Measurements from ENCODE around the gene PEX26. TPM values are rescaled to one million over a fixed set of nuclear protein-coding genes. Genes with fewer than 3 reads are reported as not detected.
A peak's percentile ranks its signal among the peaks of the same experiment; 100 is the strongest.

PEX26 gene
- 7.4 and 13.2 TPM in 2 replicates for total RNA-seq
- 14.5 and 21.0 TPM in 2 replicates for polyA plus RNA-seq
- 23.9 and 28.2 TPM in 2 replicates for polyA plus RNA-seq (2012)
- polyA minus RNA-seq (ENCODE audit: low replicate concordance): 74.8 and 81.1 TPM in 2 replicates

DNA sequence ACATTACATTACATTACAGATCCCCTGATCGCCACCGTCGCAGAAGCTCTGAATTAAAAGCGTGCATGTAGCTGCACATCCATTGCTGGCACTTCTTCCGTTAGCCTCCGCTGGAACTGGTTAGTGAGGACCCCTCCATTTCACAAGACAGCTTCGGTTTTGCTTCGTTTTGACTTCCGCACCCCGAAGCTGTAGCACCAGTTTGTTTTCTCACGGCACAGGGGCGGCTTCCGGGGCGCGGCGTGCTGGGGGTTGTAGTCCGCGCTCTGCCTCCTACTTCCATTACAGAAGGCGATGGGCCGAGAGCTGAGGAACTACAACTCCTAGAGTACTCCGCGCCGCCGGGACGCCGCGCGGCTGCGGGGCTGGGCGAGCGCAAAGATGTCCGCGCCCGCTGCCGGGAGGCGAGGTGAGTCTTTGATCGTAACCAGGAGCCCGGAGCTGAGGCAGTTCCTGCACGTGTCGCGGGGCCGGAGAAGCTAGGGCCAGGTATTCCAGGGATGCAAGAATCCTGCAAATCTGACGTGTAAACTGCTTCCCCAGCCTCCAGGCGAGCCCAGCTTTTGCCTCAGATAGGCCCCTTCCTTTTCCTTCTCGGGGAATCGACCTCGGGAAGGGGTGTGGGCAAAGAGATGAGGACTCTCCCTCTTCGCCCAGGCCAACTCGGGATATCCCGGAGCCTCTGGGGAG is at the start of gene PEX26:
Gene PEX26, plus strand, starts transcription at position 352 of the 690 bp plus-strand sequence. CDS start 387 bp downstream, outside the sequence.
- peak; percentile 96 for DNase-seq (ENCODE audit: low read depth in 2 of 2)
- no peak for TF ChIP-seq EZH2 (IDR thresholded peaks at IDR 0.05; ENCODE audit: low read length, missing control alignments)
- TF ChIP-seq CTCF (conservative IDR thresholded peaks at IDR 0.05 in 1 of 2, IDR thresholded peaks at IDR 0.05 in 1 of 2; ENCODE audit: low read depth in 1 of 2, low read length in 2 of 2): no peak
- Histone ChIP-seq H3K36me3 (ENCODE audit: control insufficient read depth, insufficient read depth, low read length) (peaks cover 4% of the 10 kb centered on the region), H3K4me1 (ENCODE audit: control insufficient read depth, extremely low read depth, insufficient read depth, low read length) (peaks cover 11% of the 10 kb centered on the region), H3K9ac (ENCODE audit: insufficient read depth, low read length) (peak within 1 kb of the TSS; percentile 65), H3K9me3 (ENCODE audit: control insufficient read depth, insufficient read depth, low read depth, low read length) (no peaks in the 10 kb centered on the region), H3K4me2 (ENCODE audit: extremely low read depth, insufficient read depth, low read length) (peak within 1 kb of the TSS; percentile 99), H3K27ac (ENCODE audit: insufficient read depth, low read length) (peak within 1 kb of the TSS; percentile 78), H4K20me1 (ENCODE audit: control insufficient read depth, extremely low read depth, insufficient read depth, low read length) (no peaks in the 10 kb centered on the region), H3K27me3 (ENCODE audit: control insufficient read depth, insufficient read depth, low read length) (no peaks in the 10 kb centered on the region), H3K79me2 (ENCODE audit: control insufficient read depth, insufficient read depth, low read length) (peaks cover 17% of the 10 kb centered on the region), H3K4me3 (replicated peaks in 1 of 4; ENCODE audit: control extremely low read depth in 1 of 4, insufficient read depth in 1 of 4, low read depth in 3 of 4, low read length in 4 of 4) (peak within 1 kb of the TSS; percentile 49 to 100 (median 86)), H2AFZ (ENCODE audit: low read length) (peak within 1 kb of the TSS; percentile 99)

DNA sequence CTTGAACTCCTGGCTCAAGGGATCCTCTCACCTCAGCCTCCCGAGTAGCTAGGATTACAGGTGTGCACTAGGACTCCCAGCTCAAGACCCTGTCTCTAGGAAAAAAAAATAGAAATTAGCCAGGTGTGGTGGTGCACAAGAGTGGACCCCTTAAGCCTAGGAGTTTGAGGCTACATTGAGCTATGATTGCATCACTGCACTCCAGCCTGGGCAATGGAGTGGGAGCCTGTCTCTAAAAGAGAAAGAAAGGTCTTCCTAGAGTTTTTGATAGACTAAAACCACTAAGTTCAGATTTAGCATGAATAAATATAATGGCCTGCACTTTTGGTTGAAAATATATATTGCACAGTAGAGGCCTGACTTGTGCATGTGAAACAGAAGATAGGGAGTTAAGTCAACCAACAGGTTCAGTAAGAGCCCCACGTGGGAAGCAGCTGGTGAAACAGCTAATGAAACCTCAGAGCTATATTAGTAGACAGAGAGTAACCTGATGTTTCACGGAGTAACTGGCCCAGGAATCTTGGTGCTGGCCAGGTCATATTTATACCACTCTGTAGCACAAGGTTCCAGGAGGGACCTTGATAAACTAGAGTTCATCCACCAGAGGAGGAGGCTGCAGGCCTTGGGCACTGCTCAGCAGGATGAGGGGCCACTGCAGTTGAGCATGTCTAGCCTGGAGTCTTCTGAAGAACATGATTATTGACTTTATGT is 48.8 kb upstream of the PEX26 start:
- H3K79me2 ChIP-seq (ENCODE audit: control insufficient read depth, insufficient read depth, low read length): no peaks in the 10 kb centered on the region
- no peak overlapping the region for H3K9ac ChIP-seq (ENCODE audit: insufficient read depth, low read length)
- no peaks in the 10 kb centered on the region for H3K9me3 ChIP-seq (ENCODE audit: control insufficient read depth, insufficient read depth, low read depth, low read length)
- H3K4me1 ChIP-seq (ENCODE audit: control insufficient read depth, extremely low read depth, insufficient read depth, low read length): peaks cover 14% of the 10 kb centered on the region
- H3K4me2 ChIP-seq (ENCODE audit: extremely low read depth, insufficient read depth, low read length): no peak overlapping the region
- H3K27ac ChIP-seq (ENCODE audit: insufficient read depth, low read length): no peak overlapping the region
- no peak for DNase-seq (ENCODE audit: low read depth in 2 of 2)
- H3K36me3 ChIP-seq (ENCODE audit: control insufficient read depth, insufficient read depth, low read length): no peaks in the 10 kb centered on the region
- H4K20me1 ChIP-seq (ENCODE audit: control insufficient read depth, extremely low read depth, insufficient read depth, low read length): no peaks in the 10 kb centered on the region
- H3K27me3 ChIP-seq (ENCODE audit: control insufficient read depth, insufficient read depth, low read length): no peaks in the 10 kb centered on the region
- no peak overlapping the region for H2AFZ ChIP-seq (ENCODE audit: low read length)
- no peak for TF ChIP-seq EZH2 (IDR thresholded peaks at IDR 0.05; ENCODE audit: low read length, missing control alignments)
- no peak for TF ChIP-seq CTCF (conservative IDR thresholded peaks at IDR 0.05 in 1 of 2, IDR thresholded peaks at IDR 0.05 in 1 of 2; ENCODE audit: low read depth in 1 of 2, low read length in 2 of 2)
- no peak overlapping the region for H3K4me3 ChIP-seq (replicated peaks in 1 of 4; ENCODE audit: control extremely low read depth in 1 of 4, insufficient read depth in 1 of 4, low read depth in 3 of 4, low read length in 4 of 4)

DNA sequence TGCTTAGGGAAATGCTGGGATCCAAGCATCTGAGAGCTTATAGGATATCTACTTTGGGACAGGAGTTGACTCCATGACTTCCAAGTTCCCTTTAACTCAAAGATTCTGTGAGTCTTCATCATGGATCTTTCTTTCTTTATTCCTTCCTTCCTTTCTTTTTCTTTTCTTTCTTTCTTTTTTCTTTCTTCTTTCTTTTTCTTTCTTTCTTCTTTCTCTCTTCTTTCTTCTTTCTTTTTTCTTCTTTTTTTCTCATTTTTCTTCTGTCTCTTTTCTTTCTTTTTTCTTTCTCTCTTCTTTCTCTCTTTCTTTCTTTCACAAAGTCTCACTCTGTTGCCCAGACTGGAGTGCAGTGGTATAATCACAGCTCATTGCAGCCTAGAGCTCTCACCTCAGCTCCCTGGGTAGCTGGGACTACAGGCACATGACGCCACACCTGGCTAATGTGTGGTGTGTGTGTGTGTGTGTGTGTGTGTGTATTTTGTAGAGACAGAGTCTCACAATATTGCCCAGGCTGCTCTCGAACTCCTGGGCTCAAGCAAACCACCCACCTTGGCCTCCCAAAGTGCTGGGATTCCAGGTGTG is 48.0 kb upstream of the PEX26 start:
- no peak overlapping the region for H2AFZ ChIP-seq (ENCODE audit: low read length)
- H3K36me3 ChIP-seq (ENCODE audit: control insufficient read depth, insufficient read depth, low read length): no peaks in the 10 kb centered on the region

More for the DNA sequence above, 48.0 kb upstream of the PEX26 start:
- Histone ChIP-seq H3K79me2 (ENCODE audit: control insufficient read depth, insufficient read depth, low read length) (no peaks in the 10 kb centered on the region), H3K9me3 (ENCODE audit: control insufficient read depth, insufficient read depth, low read depth, low read length) (no peaks in the 10 kb centered on the region), H3K4me3 (replicated peaks in 1 of 4; ENCODE audit: control extremely low read depth in 1 of 4, insufficient read depth in 1 of 4, low read depth in 3 of 4, low read length in 4 of 4) (no peak overlapping the region), H3K4me2 (ENCODE audit: extremely low read depth, insufficient read depth, low read length) (no peak overlapping the region), H4K20me1 (ENCODE audit: control insufficient read depth, extremely low read depth, insufficient read depth, low read length) (no peaks in the 10 kb centered on the region), H3K27me3 (ENCODE audit: control insufficient read depth, insufficient read depth, low read length) (no peaks in the 10 kb centered on the region), H3K4me1 (ENCODE audit: control insufficient read depth, extremely low read depth, insufficient read depth, low read length) (peaks cover 17% of the 10 kb centered on the region), H3K27ac (ENCODE audit: insufficient read depth, low read length) (no peak overlapping the region), H3K9ac (ENCODE audit: insufficient read depth, low read length) (no peak overlapping the region)
- TF ChIP-seq CTCF (conservative IDR thresholded peaks at IDR 0.05 in 1 of 2, IDR thresholded peaks at IDR 0.05 in 1 of 2; ENCODE audit: low read depth in 1 of 2, low read length in 2 of 2) (no peak), EZH2 (IDR thresholded peaks at IDR 0.05; ENCODE audit: low read length, missing control alignments) (no peak)
- no peak for DNase-seq (ENCODE audit: low read depth in 2 of 2)
